ENCODE measurements around the gene TFDP2. TPM values are rescaled to one million over a fixed set of nuclear protein-coding genes. Genes with fewer than 3 reads are reported as not detected.
"Not testable (repeated sequence)": the region's sequence is repeated elsewhere in the genome, so short reads cannot be mapped to it uniquely, and the experiment has no call there.

Gene TFDP2
- total and polyA plus RNA-seq, 7 donors: 14.3 to 74.8 (median 52.3) TPM

DNA sequence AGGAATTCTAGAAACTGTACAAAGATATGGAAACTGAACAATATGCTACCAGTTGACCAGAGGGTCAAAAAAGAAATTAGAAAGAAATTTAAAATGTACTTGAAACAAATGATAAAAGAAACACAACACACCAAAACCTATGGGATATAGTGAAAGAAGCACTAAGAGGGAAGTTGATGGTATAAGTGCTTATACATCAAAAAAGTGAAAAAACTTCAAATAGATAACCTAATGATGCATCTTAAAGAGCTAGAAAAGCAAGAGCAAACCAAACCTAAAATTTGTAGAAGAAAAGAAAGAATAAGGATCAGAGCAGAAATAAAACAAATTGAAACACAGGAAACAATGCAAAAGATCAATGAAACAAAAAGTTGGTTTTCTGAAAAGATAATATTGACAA, 68.2 kb downstream of the TFDP2 start:
- no peaks in the 10 kb centered on the region for H3K4me1 ChIP-seq

DNA sequence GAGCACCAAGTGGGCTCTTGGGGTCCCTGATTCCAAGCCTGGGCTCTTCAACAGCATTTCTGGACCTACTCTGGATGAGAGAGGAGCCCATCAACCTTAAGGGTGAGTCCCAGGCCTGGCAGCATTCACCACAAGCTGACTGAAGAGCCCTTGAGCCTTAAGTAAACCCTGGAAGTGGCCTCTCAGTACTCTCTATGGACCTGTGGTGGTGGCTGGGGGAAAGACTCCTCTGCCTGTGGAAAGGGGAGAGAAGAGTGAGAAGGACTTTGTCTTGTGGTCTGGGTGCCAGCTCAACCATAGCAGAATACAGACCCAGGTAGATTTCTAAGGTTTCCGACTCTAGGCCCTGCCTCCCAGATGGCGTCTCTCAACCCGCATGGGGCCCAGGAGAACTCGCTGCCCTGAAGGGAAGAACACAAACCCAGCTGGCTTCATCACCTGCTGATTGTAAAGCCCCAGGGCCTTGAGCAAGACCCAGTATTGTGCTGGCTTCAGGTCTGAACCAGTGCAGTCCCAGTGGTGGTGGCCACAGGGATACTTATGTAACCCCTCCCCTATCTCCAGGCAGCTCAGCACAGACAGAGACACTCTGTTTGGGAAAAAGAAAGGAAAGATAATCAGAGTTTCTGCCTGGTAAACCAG, 71.4 kb downstream of the TFDP2 start:
- Histone ChIP-seq H3K27me3 (no peaks in the 10 kb centered on the region), H3K9me3 (no peaks in the 10 kb centered on the region), H3K4me1 (no peaks in the 10 kb centered on the region), H3K36me3 (no peaks in the 10 kb centered on the region), H3K4me3 (no peak overlapping the region), H3K27ac (no peak overlapping the region)
- intact Hi-C loops (cut with DNase I): no loop called here
- no peak for DNase-seq
- WGBS, 2 donors: 91 to 96% methylated on average over 4 of the region's 4 CpGs
- TF ChIP-seq EP300 (IDR thresholded peaks at IDR 0.05): no peak
- TF ChIP-seq POLR2AphosphoS5 (IDR thresholded peaks at IDR 0.05): no peak

More for the DNA sequence above, 68.2 kb downstream of the TFDP2 start:
- H3K27me3 ChIP-seq: no peaks in the 10 kb centered on the region
- no peak overlapping the region for H3K27ac ChIP-seq
- peaks cover 0 to 3% (median 0%) of the 10 kb centered on the region in 4 donors for H3K9me3 ChIP-seq
- no peaks in the 10 kb centered on the region for H3K36me3 ChIP-seq
- no peak for DNase-seq
- intact Hi-C loops (cut with DNase I): no loop called here
- H3K4me3 ChIP-seq: no peak overlapping the region
- TF ChIP-seq POLR2A (IDR thresholded peaks at IDR 0.05) (no peak), EP300 (IDR thresholded peaks at IDR 0.05) (no peak), POLR2AphosphoS5 (IDR thresholded peaks at IDR 0.05) (no peak)
- TF ChIP-seq, protein P1, sequence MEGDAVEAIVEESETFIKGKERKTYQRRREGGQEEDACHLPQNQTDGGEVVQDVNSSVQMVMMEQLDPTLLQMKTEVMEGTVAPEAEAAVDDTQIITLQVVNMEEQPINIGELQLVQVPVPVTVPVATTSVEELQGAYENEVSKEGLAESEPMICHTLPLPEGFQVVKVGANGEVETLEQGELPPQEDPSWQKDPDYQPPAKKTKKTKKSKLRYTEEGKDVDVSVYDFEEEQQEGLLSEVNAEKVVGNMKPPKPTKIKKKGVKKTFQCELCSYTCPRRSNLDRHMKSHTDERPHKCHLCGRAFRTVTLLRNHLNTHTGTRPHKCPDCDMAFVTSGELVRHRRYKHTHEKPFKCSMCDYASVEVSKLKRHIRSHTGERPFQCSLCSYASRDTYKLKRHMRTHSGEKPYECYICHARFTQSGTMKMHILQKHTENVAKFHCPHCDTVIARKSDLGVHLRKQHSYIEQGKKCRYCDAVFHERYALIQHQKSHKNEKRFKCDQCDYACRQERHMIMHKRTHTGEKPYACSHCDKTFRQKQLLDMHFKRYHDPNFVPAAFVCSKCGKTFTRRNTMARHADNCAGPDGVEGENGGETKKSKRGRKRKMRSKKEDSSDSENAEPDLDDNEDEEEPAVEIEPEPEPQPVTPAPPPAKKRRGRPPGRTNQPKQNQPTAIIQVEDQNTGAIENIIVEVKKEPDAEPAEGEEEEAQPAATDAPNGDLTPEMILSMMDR (IDR thresholded peaks at IDR 0.05): no peak

DNA sequence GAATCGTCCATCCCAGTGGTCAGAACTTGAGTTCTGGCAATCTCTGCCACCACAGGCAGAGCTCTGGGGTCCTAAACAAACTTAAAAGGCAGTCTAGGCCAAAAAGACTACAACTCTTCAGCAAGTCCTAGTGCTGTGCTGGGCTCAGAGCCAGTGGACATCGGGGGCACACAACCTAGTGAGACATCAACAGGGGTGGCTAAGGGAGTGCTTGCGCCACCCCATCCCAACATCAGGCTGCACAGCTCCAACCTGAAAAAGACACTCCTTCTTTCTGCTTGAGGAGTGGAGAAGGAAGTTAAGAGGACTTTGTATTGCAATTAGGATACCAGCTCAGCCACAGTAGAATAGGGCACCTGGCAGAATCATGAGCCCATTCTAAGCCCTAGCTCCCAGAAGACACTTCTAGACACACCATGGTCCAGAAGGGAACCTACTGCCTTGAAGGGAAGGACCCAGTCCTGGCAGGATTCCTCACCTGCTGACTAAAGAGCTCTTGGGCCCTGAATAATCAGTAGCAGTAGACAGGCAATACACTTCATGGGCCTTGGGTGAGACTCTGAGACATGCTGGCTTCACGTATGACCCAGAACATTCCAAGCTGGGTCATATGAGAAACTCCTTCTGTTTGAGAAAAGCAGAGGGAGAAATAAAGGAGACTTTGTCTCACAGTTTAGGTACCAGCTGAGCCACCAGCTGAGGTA, 72.0 kb downstream of the TFDP2 start:
- Histone ChIP-seq H3K36me3 (no peaks in the 10 kb centered on the region), H3K27me3 (no peaks in the 10 kb centered on the region), H3K4me3 (no peak overlapping the region), H3K27ac (no peak overlapping the region), H3K9me3 (no peaks in the 10 kb centered on the region), H3K4me1 (no peaks in the 10 kb centered on the region)
- TF ChIP-seq POLR2AphosphoS5 (IDR thresholded peaks at IDR 0.05): no peak
- no peak for TF ChIP-seq POLR2A (IDR thresholded peaks at IDR 0.05)
- no peak for TF ChIP-seq EP300 (IDR thresholded peaks at IDR 0.05)
- TF ChIP-seq, protein P1 (IDR thresholded peaks at IDR 0.05): no peak
- intact Hi-C loops (cut with DNase I): no loop called here
- WGBS, 2 donors: 73 to 91% methylated on average over 4 of the region's 4 CpGs
- no peak for DNase-seq

DNA sequence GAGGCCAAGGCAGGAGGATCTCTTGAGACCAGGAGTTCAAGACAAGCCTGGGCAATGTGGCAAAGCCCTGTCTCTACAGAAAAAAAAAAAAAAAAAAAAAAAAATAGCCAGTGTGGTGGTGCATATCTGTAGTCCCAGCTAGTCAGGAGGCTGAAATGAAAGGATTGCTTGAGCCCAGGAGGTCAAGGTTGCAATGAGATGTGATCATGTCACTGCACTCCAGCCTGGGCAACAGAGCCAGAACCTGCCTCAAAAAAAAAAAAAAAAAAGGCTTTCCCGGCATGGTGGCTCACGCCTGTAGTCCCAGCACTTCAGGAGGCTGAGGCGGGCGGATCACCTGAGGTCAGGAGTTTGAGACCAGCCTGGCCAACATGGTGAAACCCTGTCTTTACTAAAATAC, 73.7 kb downstream of the TFDP2 start:
- H3K27me3 ChIP-seq; H3K4me3 ChIP-seq; H3K4me1 ChIP-seq; H3K36me3 ChIP-seq; H3K9me3 ChIP-seq; DNase-seq; intact Hi-C loops (cut with DNase I); H3K27ac ChIP-seq: not testable (repeated sequence)
- WGBS, 2 donors: 91 to 99% methylated on average over 4 of the region's 4 CpGs

DNA sequence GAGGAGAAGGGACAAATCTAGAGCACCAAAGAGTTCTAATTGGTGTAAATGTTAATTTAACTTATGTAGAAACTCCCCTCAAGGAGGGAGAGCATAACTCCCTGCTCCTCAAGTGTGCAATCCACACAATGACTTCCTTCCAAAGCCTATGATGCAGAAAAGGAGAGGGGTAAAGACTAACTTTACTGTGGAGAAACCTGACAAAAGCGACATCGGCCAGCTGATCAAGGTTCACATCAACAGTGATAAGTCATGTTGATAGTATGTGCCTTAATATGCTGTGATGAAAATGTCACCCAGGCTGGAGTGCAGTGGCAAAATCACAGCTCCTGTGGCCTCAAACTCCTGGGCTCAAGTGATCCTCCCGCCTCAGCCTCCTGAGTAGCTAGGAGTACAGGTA, 76.5 kb downstream of the TFDP2 start:
- 47 to 86% methylated on average over 3 of the region's 3 CpGs for WGBS, 2 donors
- no peaks in the 10 kb centered on the region for H3K36me3 ChIP-seq

More for the DNA sequence above, 76.5 kb downstream of the TFDP2 start:
- Histone ChIP-seq H3K4me1 (no peaks in the 10 kb centered on the region), H3K9me3 (no peaks in the 10 kb centered on the region), H3K27me3 (no peaks in the 10 kb centered on the region), H3K4me3 (no peak overlapping the region), H3K27ac (no peak overlapping the region)
- TF ChIP-seq POLR2A (IDR thresholded peaks at IDR 0.05): no peak
- no peak for TF ChIP-seq EP300 (IDR thresholded peaks at IDR 0.05)
- no peak for TF ChIP-seq POLR2AphosphoS5 (IDR thresholded peaks at IDR 0.05)
- TF ChIP-seq, protein P1 (IDR thresholded peaks at IDR 0.05): no peak
- intact Hi-C loops (cut with DNase I): no loop called here
- no peak for DNase-seq
